GM12878 (cell line): ENCODE data around the gene CYP3A7. TPM values are rescaled to one million over a fixed set of nuclear protein-coding genes. Genes with fewer than 3 reads are reported as not detected.

Experiments used
- ATAC-seq: fragments of 200-7000 bp; cut with Tn5 transposase; 3 replicates; pipeline ENCODE4 v1.9.1; 2020; ENCODE audit warnings: mild to moderate bottlenecking, moderate library complexity
- BruUV-seq: library from RNA; stranded (reverse); fragments of 400-500 nt; replicated peaks from 2 replicates; lab custom pipeline; 2021; lab: Mats Ljungman, UMichigan
- CTCF ChIA-PET: fragments of 300-600 bp; sonication (Branson Sonifier 250); formaldehyde crosslinking; extraction: SDS; loops from one replicate; lab custom pipeline; 2021; ENCODE audit warnings: inconsistent platforms; lab: Yijun Ruan, JAX
- POLR2A ChIA-PET: fragments of 350-600 bp; formaldehyde crosslinking; extraction: SDS; loops from one replicate; lab custom pipeline; 2021; ENCODE audit warnings: inconsistent platforms; lab: Charles Lee
- RAD21 ChIA-PET: fragments of 300-600 bp; sonication (Branson Sonifier 250); formaldehyde crosslinking; loops from one replicate; lab custom pipeline; 2023; ENCODE audit warnings: antibody characterized with exemption; ENCODE audit not compliant: unreplicated experiment; lab: Charles Lee
- SMC1A ChIA-PET: fragments of 300-600 bp; sonication (Branson Sonifier 250); formaldehyde crosslinking; loops from one replicate; lab custom pipeline; 2023; ENCODE audit not compliant: unreplicated experiment, uncharacterized antibody; lab: Charles Lee
- DNase-seq: peaks from one replicate; pipeline ENCODE4 v3.0.0-alpha.2; 2011; ENCODE audit warnings: low read depth, low spot score
- FAIRE-seq: peaks from 3 replicates; lab custom pipeline; 2011; peaks lifted over from hg19 to GRCh38; lab: Jason Lieb, UNC
- H2AFZ ChIP-seq: 2 replicates; pipeline ENCODE4 v1.6.0; 2011; ENCODE audit warnings: low read depth, low read length, control low read depth; ENCODE audit not compliant: control insufficient read depth
- H3K27ac ChIP-seq: 2 replicates; pipeline ENCODE4 v1.5.1; 2011; ENCODE audit warnings: control low read depth; ENCODE audit not compliant: control insufficient read depth, insufficient read depth
- H3K27me3 ChIP-seq, 2 experiments: replicated peaks in 1 of 2; 2 replicates each; pipeline versions ENCODE4 v1.6.0 to v1.6.1; 2011; ENCODE audit warnings: low read length in 1 of 2; ENCODE audit not compliant: control insufficient read depth in 2 of 2, insufficient read depth in 2 of 2
- H3K36me3 ChIP-seq, 2 experiments: 2 replicates each; pipeline ENCODE4 v1.5.1; 2011; ENCODE audit warnings: low read length in 1 of 2; ENCODE audit not compliant: control insufficient read depth in 2 of 2, insufficient read depth in 2 of 2
- H3K4me1 ChIP-seq: 2 replicates; pipeline ENCODE4 v1.6.1; 2011; ENCODE audit warnings: mild to moderate bottlenecking, low read length, moderate library complexity, mixed read lengths; ENCODE audit not compliant: control insufficient read depth, insufficient read depth
- H3K4me2 ChIP-seq: 2 replicates; pipeline ENCODE4 v1.6.0; 2011; ENCODE audit warnings: control low read depth; ENCODE audit not compliant: control insufficient read depth, insufficient read depth
- H3K4me3 ChIP-seq: fragments of 200-600 bp; sonication (generic); 2 replicates; pipeline ENCODE4 v1.5.1; 2016
- H3K79me2 ChIP-seq: 2 replicates; pipeline ENCODE4 v1.6.0; 2011; ENCODE audit warnings: low read length; ENCODE audit not compliant: control insufficient read depth, insufficient read depth
- H3K9ac ChIP-seq: 2 replicates; pipeline ENCODE4 v1.8.0; 2011; ENCODE audit warnings: low read length, control low read depth, mixed read lengths; ENCODE audit not compliant: control insufficient read depth, insufficient read depth
- H3K9me3 ChIP-seq: replicated peaks from 3 replicates; pipeline ENCODE4 v1.5.1; 2011; ENCODE audit warnings: mild to moderate bottlenecking, low read length; ENCODE audit not compliant: control insufficient read depth, insufficient read depth
- H4K20me1 ChIP-seq: 2 replicates; pipeline ENCODE4 v1.6.0; 2011; ENCODE audit not compliant: control insufficient read depth, insufficient read depth
- BCL11A ChIP-seq: IDR thresholded peaks from 2 replicates; pipeline ENCODE4 v1.6.1; 2011; ENCODE audit warnings: low read depth, low read length
- CHD2 ChIP-seq: IDR thresholded peaks from 2 replicates; pipeline ENCODE4 v1.6.1; 2011; ENCODE audit warnings: low read depth, low read length, improper control_type of control experiment, borderline replicate concordance
- FOXM1 ChIP-seq: IDR thresholded peaks from 2 replicates; pipeline ENCODE4 v1.6.1; 2012; ENCODE audit warnings: low read depth, mild to moderate bottlenecking, inconsistent platforms, low read length, moderate library complexity
- HDAC6 ChIP-seq: fragments of 200-600 bp; sonication (generic); IDR thresholded peaks from one replicate; pipeline ENCODE4 v1.8.0; 2017; ENCODE audit warnings: antibody characterized with exemption; ENCODE audit not compliant: unreplicated experiment
- KAT2A ChIP-seq: conservative IDR thresholded peaks from 2 replicates; pipeline ENCODE4 v1.6.1; 2011; ENCODE audit warnings: low read depth, low read length; ENCODE audit not compliant: control insufficient read depth
- PML ChIP-seq: IDR thresholded peaks from 2 replicates; pipeline ENCODE4 v1.6.1; 2012; ENCODE audit warnings: low read length, inconsistent platforms
- REST ChIP-seq: IDR thresholded peaks from 2 replicates; pipeline ENCODE4 v1.6.1; 2012; ENCODE audit warnings: mild to moderate bottlenecking, low read depth, low read length
- SIN3A ChIP-seq: IDR thresholded peaks from 2 replicates; pipeline ENCODE4 v1.6.1; 2012; ENCODE audit warnings: low read depth, low read length, improper control_type of control experiment
- SKIL ChIP-seq: fragments of 450-650 bp; IDR thresholded peaks from 2 replicates; pipeline ENCODE4 v1.6.1; 2017; ENCODE audit warnings: mild to moderate bottlenecking, low read depth, inconsistent platforms; ENCODE audit not compliant: poor library complexity, severe bottlenecking
- SPI1 ChIP-seq: IDR thresholded peaks from 2 replicates; pipeline ENCODE4 v1.6.1; 2011; ENCODE audit warnings: low read depth, mild to moderate bottlenecking, low read length, moderate library complexity, borderline replicate concordance; ENCODE audit not compliant: insufficient read depth
- SRF ChIP-seq, 2 experiments: IDR thresholded peaks; 2 replicates each; pipeline ENCODE4 v1.6.1; 2011; ENCODE audit warnings: low read depth in 2 of 2, low read length in 2 of 2, mild to moderate bottlenecking in 1 of 2, moderate library complexity in 1 of 2
- YBX1 ChIP-seq: fragments of 450-650 bp; IDR thresholded peaks from 2 replicates; pipeline ENCODE4 v1.6.1; 2016; ENCODE audit warnings: antibody characterized with exemption
- ZNF687 ChIP-seq: fragments of 450-650 bp; IDR thresholded peaks from 2 replicates; pipeline ENCODE4 v1.6.1; 2017; ENCODE audit warnings: mild to moderate bottlenecking, moderate library complexity
- ZSCAN29 ChIP-seq: fragments of 450-650 bp; IDR thresholded peaks from 2 replicates; pipeline ENCODE4 v1.6.1; 2017; ENCODE audit warnings: mild to moderate bottlenecking, moderate library complexity
- WGBS: methylation state at CpG from one replicate; pipeline ENCODE4 v1.1.6; 2016; ENCODE audit warnings: low lambda C conversion rate; ENCODE audit not compliant: insufficient replicate concordance, insufficient coverage; ENCODE audit errors: missing lambda C conversion rate; 5-methylcytosine and 5-hydroxymethylcytosine counted together
- in situ Hi-C: fragments of 300-500 bp; cut with MboI; formaldehyde crosslinking; loops from 9 replicates; pipeline ENCODE4 v1.14.3; 2018; ENCODE audit warnings: mixed read lengths
- intact Hi-C: fragments of 100-400 bp; cut with micrococcal nuclease; formaldehyde crosslinking; loops from one replicate; pipeline ENCODE4 v1.14.2; 2022; ENCODE audit not compliant: unreplicated experiment
- polyA plus RNA-seq, 11 experiments: library from polyadenylated mRNA; depleted of rRNA in 4 of 11; unstranded in 6 of 11; stranded (reverse) in 5 of 11; fragments of >200 nt; fragmentation: Nextera tagmentation in 4 of 11; fragmentation: Illumina TruSeq in 1 of 11; extraction: Ambion mirVana in 4 of 11; extraction: Trizol in 1 of 11; gene quantifications; 1 replicate in 1 of 11; 2 replicates in 10 of 11; pipeline versions ENCODE4 v1.2.1 to v1.2.3, GENCODE V29; 2011 to 2016; ENCODE audit warnings: inconsistent platforms in 2 of 11, missing spikeins in 2 of 11, low read depth in 1 of 11
- total RNA-seq, 4 experiments: library from RNA; depleted of rRNA in 3 of 4; stranded (reverse); fragments of >200 nt in 3 of 4; fragmentation: Illumina TruSeq in 1 of 4; extraction: Trizol in 1 of 4; gene quantifications; 2 replicates each; pipeline versions ENCODE4 v1.2.1 to v1.2.3, GENCODE V29; 2013 to 2021

The CYP3A7 gene
- total and polyA plus RNA-seq, 10 of the 15 experiments (the other 5 are each of a cell fraction or from before 2014, with no cell fraction given), result 0.05 to 0.11 (median 0.06) TPM; not detected in 7

GRCh38 chr7:99762680-99763327 lies 27.8 kb upstream of the CYP3A7 start:
- no peak for TF ChIP-seq SRF (IDR thresholded peaks at IDR 0.05; ENCODE audit: low read depth in 2 of 2, low read length in 2 of 2)
- no peak for TF ChIP-seq SIN3A
- TF ChIP-seq FOXM1, result no peak
- no peak for TF ChIP-seq ZNF687
- TF ChIP-seq CHD2, result no peak
- no peak for TF ChIP-seq ZSCAN29
- TF ChIP-seq SKIL, result no peak
- no peak for TF ChIP-seq REST
- no peak for TF ChIP-seq HDAC6
- no peak for TF ChIP-seq YBX1
- no peak for TF ChIP-seq PML
- no peak for TF ChIP-seq BCL11A
- TF ChIP-seq KAT2A, result no peak
- no peak for TF ChIP-seq SPI1
- no peak overlapping the region for H3K27ac ChIP-seq
- DNase-seq (no peak), ATAC-seq (no peak), FAIRE-seq (no peak)
- ChIA-PET POLR2A (no interaction called here), RAD21 (no interaction called here), CTCF (no interaction called here), SMC1A (no interaction called here)
- no peaks in the 10 kb centered on the region for H3K79me2 ChIP-seq
- peaks cover 5% of the 10 kb centered on the region for H3K4me1 ChIP-seq
- H3K27me3 ChIP-seq, result no peaks in the 10 kb centered on the region
- H3K9me3 ChIP-seq, result no peaks in the 10 kb centered on the region; the same call in 2 of the 3 replicates
- H2AFZ ChIP-seq, result no peak overlapping the region
- no peak overlapping the region for H3K9ac ChIP-seq
- no TSS peak for BruUV-seq
- H3K36me3 ChIP-seq, result no peaks in the 10 kb centered on the region
- 35% methylated on average over 7 of the region's 7 CpGs for whole genome bisulfite sequencing
- in situ Hi-C loops (no loop called here), intact Hi-C loops (no loop called here)
- no peak overlapping the region for H3K4me2 ChIP-seq
- H4K20me1 ChIP-seq, result no peaks in the 10 kb centered on the region
- no peak overlapping the region for H3K4me3 ChIP-seq
